ENCODE data around the gene TFDP2. TPM values are rescaled to one million over a fixed set of nuclear protein-coding genes. Genes with fewer than 3 reads are reported as not detected.
"Not testable (repeated sequence)": the region's sequence is repeated elsewhere in the genome, so short reads cannot be mapped to it uniquely, and the experiment has no call there.

The TFDP2 gene
- total RNA-seq, 4 donors from 2014 or later: 21.6 to 58.7 (median 44.1) TPM

GRCh38 chr3:141994856-141995255, 154.5 kb downstream of the TFDP2 start:
- no peaks in the 10 kb centered on the region for H3K9me3 ChIP-seq
- no peak for DNase-seq (ENCODE audit: low spot score in 2 of 2)
- no peak overlapping the region for H3K27ac ChIP-seq
- no peak overlapping the region for H3K4me3 ChIP-seq
- TF ChIP-seq EP300 (IDR thresholded peaks at IDR 0.05) (no peak), POLR2A (IDR thresholded peaks at IDR 0.05) (no peak), POLR2AphosphoS5 (IDR thresholded peaks at IDR 0.05) (no peak), CTCF (IDR thresholded peaks at IDR 0.05) (no peak)
- H3K36me3 ChIP-seq: no peaks in the 10 kb centered on the region
- H3K27me3 ChIP-seq: no peaks in the 10 kb centered on the region
- peaks cover 6% of the 10 kb centered on the region for H3K4me1 ChIP-seq

GRCh38 chr3:141992512-141992911, 156.8 kb downstream of the TFDP2 start:
- Histone ChIP-seq H3K4me1 (peaks cover 6% of the 10 kb centered on the region), H3K9me3 (no peaks in the 10 kb centered on the region), H3K36me3 (no peaks in the 10 kb centered on the region), H3K27me3 (no peaks in the 10 kb centered on the region), H3K27ac (no peak overlapping the region), H3K4me3 (no peak overlapping the region)
- no peak for DNase-seq (ENCODE audit: low spot score in 2 of 2)
- TF ChIP-seq POLR2AphosphoS5 (IDR thresholded peaks at IDR 0.05) (no peak), EP300 (IDR thresholded peaks at IDR 0.05) (no peak), POLR2A (IDR thresholded peaks at IDR 0.05) (no peak), CTCF (IDR thresholded peaks at IDR 0.05) (no peak)
- 62% methylated on average over 2 of the region's 2 CpGs for WGBS

GRCh38 chr3:141986548-141987107, 162.7 kb downstream of the TFDP2 start:
- H3K27me3 ChIP-seq: no peaks in the 10 kb centered on the region
- no peak overlapping the region for H3K27ac ChIP-seq
- no peak overlapping the region for H3K4me3 ChIP-seq
- TF ChIP-seq EP300 (IDR thresholded peaks at IDR 0.05) (no peak), POLR2A (IDR thresholded peaks at IDR 0.05) (no peak), POLR2AphosphoS5 (IDR thresholded peaks at IDR 0.05) (no peak)
- 81% methylated on average over 2 of the region's 2 CpGs for WGBS
- no peaks in the 10 kb centered on the region for H3K4me1 ChIP-seq
- no peak for DNase-seq (ENCODE audit: low spot score in 2 of 2)
- H3K36me3 ChIP-seq: no peaks in the 10 kb centered on the region
- no peaks in the 10 kb centered on the region for H3K9me3 ChIP-seq

GRCh38 chr3:141981084-141981483, 168.3 kb downstream of the TFDP2 start:
- no peaks in the 10 kb centered on the region for H3K27me3 ChIP-seq
- H3K36me3 ChIP-seq: peaks cover 13% of the 10 kb centered on the region
- DNase-seq (ENCODE audit: low spot score in 2 of 2): no peak
- no peak overlapping the region for H3K4me3 ChIP-seq
- H3K27ac ChIP-seq: no peak overlapping the region
- TF ChIP-seq CTCF (IDR thresholded peaks at IDR 0.05): no peak
- TF ChIP-seq POLR2A (IDR thresholded peaks at IDR 0.05): no peak
- no peak for TF ChIP-seq EP300 (IDR thresholded peaks at IDR 0.05)
- TF ChIP-seq POLR2AphosphoS5 (IDR thresholded peaks at IDR 0.05): no peak
- H3K9me3 ChIP-seq: no peaks in the 10 kb centered on the region
- 96% methylated on average over 3 of the region's 3 CpGs for WGBS
- H3K4me1 ChIP-seq: no peaks in the 10 kb centered on the region

- TF ChIP-seq POLR2AphosphoS5 (IDR thresholded peaks at IDR 0.05): no peak
- TF ChIP-seq CTCF (IDR thresholded peaks at IDR 0.05): no peak
- no peak for TF ChIP-seq POLR2A (IDR thresholded peaks at IDR 0.05)
- TF ChIP-seq EP300 (IDR thresholded peaks at IDR 0.05): no peak
- no peaks in the 10 kb centered on the region for H3K27me3 ChIP-seq
- no peak for DNase-seq (ENCODE audit: low spot score in 2 of 2)
- 64% methylated on average over 5 of the region's 5 CpGs for WGBS
- H3K36me3 ChIP-seq: peaks cover 17% of the 10 kb centered on the region
- no peaks in the 10 kb centered on the region for H3K4me1 ChIP-seq
- H3K9me3 ChIP-seq: no peaks in the 10 kb centered on the region
- H3K27ac ChIP-seq: no peak overlapping the region
- H3K4me3 ChIP-seq: no peak overlapping the region
These were observed 170.2 kb downstream of the TFDP2 start for GRCh38 chr3:141979050-141979671.

- H3K27me3 ChIP-seq; H3K27ac ChIP-seq; H3K4me1 ChIP-seq; H3K4me3 ChIP-seq; DNase-seq (ENCODE audit: low spot score in 2 of 2); H3K9me3 ChIP-seq: not testable (repeated sequence)
- 91% methylated on average over 8 of the region's 8 CpGs for WGBS
- H3K36me3 ChIP-seq: peaks cover 17% of the 10 kb centered on the region
These were observed 174.6 kb downstream of the TFDP2 start for GRCh38 chr3:141974777-141975176.

Measured in suprapubic skin (tissue), 4 donors.